ENCODE results near the gene DMAC1.
A peak's percentile ranks its signal among the peaks of the same experiment; 100 is the strongest.

- TF ChIP-seq CTCF (IDR thresholded peaks at IDR 0.05): peak in 2 of 6 experiments; percentile 21 to 28
- no peak for TF ChIP-seq POLR2A (IDR thresholded peaks at IDR 0.05)
Observed at GRCh38 chr9:7844242-7844641, 44.7 kb upstream of the DMAC1 start.
